IMR-90 (cell line): ENCODE results near the gene MIB1. TPM values are rescaled to one million over a fixed set of nuclear protein-coding genes. Genes with fewer than 3 reads are reported as not detected.

Source experiments
- ATAC-seq: fragments of 200-7000 bp; cut with Tn5 transposase; 2 replicates; pipeline ENCODE4 v1.9.1; 2020; ENCODE audit warnings: low read depth, mild to moderate bottlenecking, moderate library complexity
- BruUV-seq: library from RNA; stranded (reverse); fragments of 400-500 nt; replicated peaks from 2 replicates; lab custom pipeline; 2021; lab: Mats Ljungman, UMichigan
- CTCF ChIA-PET: fragments of 300-600 bp; formaldehyde crosslinking; extraction: SDS; loops from one replicate; lab custom pipeline; 2021; ENCODE audit warnings: antibody characterized with exemption; lab: Yijun Ruan, JAX
- POLR2A ChIA-PET: fragments of 300-600 bp; sonication (Branson Sonifier 250); formaldehyde crosslinking; loops from one replicate; lab custom pipeline; 2022; ENCODE audit warnings: antibody characterized with exemption; ENCODE audit not compliant: unreplicated experiment; lab: Charles Lee
- DNase-seq: peaks from one replicate; pipeline ENCODE4 v3.0.0; 2013
- H2AFZ ChIP-seq: replicated peaks from 2 replicates; pipeline ENCODE3; 2013; ENCODE audit warnings: low read length, mild to moderate bottlenecking; ENCODE audit not compliant: poor library complexity
- H2AK5ac ChIP-seq: 2 replicates; pipeline ENCODE4 v1.6.1; 2013; ENCODE audit warnings: low read depth, low read length, inconsistent platforms
- H2AK9ac ChIP-seq: replicated peaks from 2 replicates; pipeline ENCODE3; 2013; ENCODE audit warnings: mild to moderate bottlenecking, low read depth, low read length, moderate library complexity; ENCODE audit not compliant: poor library complexity
- H2BK120ac ChIP-seq: 2 replicates; pipeline ENCODE4 v1.6.1; 2013; ENCODE audit warnings: low read depth, low read length, inconsistent platforms
- H2BK15ac ChIP-seq: 3 replicates; pipeline ENCODE4 v1.6.1; 2013; ENCODE audit warnings: low read depth, low read length, inconsistent platforms
- H2BK20ac ChIP-seq: 2 replicates; pipeline ENCODE4 v1.6.1; 2013; ENCODE audit warnings: low read depth, mild to moderate bottlenecking, inconsistent platforms, low read length, moderate library complexity
- H2BK5ac ChIP-seq: 2 replicates; pipeline ENCODE4 v1.6.1; 2013; ENCODE audit warnings: mild to moderate bottlenecking, low read depth, low read length, inconsistent platforms; ENCODE audit not compliant: poor library complexity, severe bottlenecking
- H3K14ac ChIP-seq: replicated peaks from 2 replicates; pipeline ENCODE4 v1.6.1; 2013; ENCODE audit warnings: low read depth, low read length, inconsistent platforms
- H3K18ac ChIP-seq: 2 replicates; pipeline ENCODE4 v1.6.1; 2013; ENCODE audit warnings: low read depth, low read length, control low read depth
- H3K23ac ChIP-seq: 2 replicates; pipeline ENCODE4 v1.6.1; 2013; ENCODE audit warnings: low read depth, low read length, inconsistent platforms
- H3K27ac ChIP-seq: 2 replicates; pipeline ENCODE4 v1.5.1; 2013; ENCODE audit warnings: mild to moderate bottlenecking, control low read depth, low read length; ENCODE audit not compliant: insufficient read depth
- H3K27me3 ChIP-seq: 2 replicates; pipeline ENCODE4 v1.6.1; 2013; ENCODE audit warnings: low read length; ENCODE audit not compliant: control insufficient read depth, insufficient read depth
- H3K36me3 ChIP-seq: 2 replicates; pipeline ENCODE4 v1.6.1; 2013; ENCODE audit warnings: low read length, mixed read lengths; ENCODE audit not compliant: control insufficient read depth, insufficient read depth
- H3K4ac ChIP-seq: 2 replicates; pipeline ENCODE4 v1.6.1; 2013; ENCODE audit warnings: low read depth, low read length, inconsistent platforms
- H3K4me1 ChIP-seq: 2 replicates; pipeline ENCODE4 v1.6.1; 2013; ENCODE audit warnings: low read length, mixed read lengths; ENCODE audit not compliant: control insufficient read depth, insufficient read depth
- H3K4me2 ChIP-seq: 2 replicates; pipeline ENCODE4 v1.6.1; 2013; ENCODE audit warnings: low read depth, mild to moderate bottlenecking, control low read depth, low read length, moderate library complexity
- H3K4me3 ChIP-seq: 2 replicates; pipeline ENCODE4 v1.5.1; 2013; ENCODE audit warnings: low read depth, mild to moderate bottlenecking, control low read depth, low read length, moderate library complexity; ENCODE audit not compliant: insufficient read depth
- H3K56ac ChIP-seq: 2 replicates; pipeline ENCODE4 v1.6.1; 2013; ENCODE audit warnings: low read length, inconsistent platforms; ENCODE audit not compliant: insufficient read depth; ENCODE audit errors: extremely low read depth
- H3K79me1 ChIP-seq, 2 experiments: 2 replicates each; pipeline ENCODE4 v1.6.1; 2013; ENCODE audit warnings: low read length in 2 of 2, inconsistent platforms in 1 of 2, low read depth in 1 of 2
- H3K9ac ChIP-seq: 2 replicates; pipeline ENCODE4 v1.6.1; 2013; ENCODE audit warnings: low read depth, low read length, control low read depth
- H3K9me1 ChIP-seq: 2 replicates; pipeline ENCODE4 v1.6.1; 2013; ENCODE audit warnings: low read length, inconsistent platforms; ENCODE audit not compliant: insufficient read depth
- H3K9me3 ChIP-seq: 2 replicates; pipeline ENCODE4 v1.6.1; 2013; ENCODE audit warnings: low read length; ENCODE audit not compliant: control insufficient read depth, insufficient read depth
- H4K20me1 ChIP-seq: 2 replicates; pipeline ENCODE4 v1.6.1; 2013; ENCODE audit warnings: low read length, inconsistent platforms; ENCODE audit not compliant: insufficient read depth
- H4K5ac ChIP-seq: 2 replicates; pipeline ENCODE4 v1.6.1; 2013; ENCODE audit warnings: mild to moderate bottlenecking, low read depth, low read length, control low read depth
- H4K8ac ChIP-seq, 2 experiments: 2 replicates each; pipeline ENCODE4 v1.6.1; 2013; ENCODE audit warnings: low read depth in 2 of 2, low read length in 2 of 2, control low read depth in 1 of 2, inconsistent platforms in 1 of 2
- H4K91ac ChIP-seq: 2 replicates; pipeline ENCODE4 v1.6.1; 2013; ENCODE audit warnings: low read depth, low read length, inconsistent platforms; ENCODE audit not compliant: insufficient read depth
- BHLHE40 ChIP-seq: fragments of 150-350 bp; IDR thresholded peaks from 2 replicates; pipeline ENCODE4 v1.6.1; 2016; ENCODE audit warnings: mild to moderate bottlenecking, low read depth, low read length
- CEBPB ChIP-seq: IDR thresholded peaks from 2 replicates; pipeline ENCODE4 v1.6.1; 2012; ENCODE audit warnings: low read depth, low read length, improper control_type of control experiment
- CHD1 ChIP-seq: IDR thresholded peaks from 2 replicates; pipeline ENCODE4 v1.6.1; 2012; ENCODE audit warnings: low read depth, low read length, improper control_type of control experiment
- FOS ChIP-seq: fragments of 150-350 bp; IDR thresholded peaks from 2 replicates; pipeline ENCODE4 v1.6.1; 2016; ENCODE audit warnings: low read depth, low read length
- MAFK ChIP-seq: IDR thresholded peaks from 2 replicates; pipeline ENCODE4 v1.6.1; 2012; ENCODE audit warnings: low read depth, low read length, improper control_type of control experiment
- MAZ ChIP-seq: IDR thresholded peaks from 2 replicates; pipeline ENCODE4 v1.6.1; 2012; ENCODE audit warnings: low read depth, mild to moderate bottlenecking, low read length, improper control_type of control experiment, moderate library complexity, borderline replicate concordance
- MXI1 ChIP-seq: IDR thresholded peaks from 2 replicates; pipeline ENCODE4 v1.6.1; 2012; ENCODE audit warnings: low read depth, mild to moderate bottlenecking, low read length, moderate library complexity, borderline replicate concordance
- NFE2L2 ChIP-seq: fragments of 150-350 bp; IDR thresholded peaks from 2 replicates; pipeline ENCODE4 v1.6.1; 2016; ENCODE audit warnings: low read depth, mild to moderate bottlenecking, low read length
- POLR2A ChIP-seq: IDR thresholded peaks from 2 replicates; pipeline ENCODE4 v1.6.1; 2012; ENCODE audit warnings: mild to moderate bottlenecking, low read depth, low read length
- RAD21 ChIP-seq: IDR thresholded peaks from 2 replicates; pipeline ENCODE4 v1.6.1; 2012; ENCODE audit warnings: low read length, improper control_type of control experiment
- RCOR1 ChIP-seq: IDR thresholded peaks from 2 replicates; pipeline ENCODE4 v1.6.1; 2012; ENCODE audit warnings: mild to moderate bottlenecking, low read length, improper control_type of control experiment; ENCODE audit not compliant: insufficient replicate concordance
- RFX5 ChIP-seq: IDR thresholded peaks from 2 replicates; pipeline ENCODE4 v1.8.0; 2012; ENCODE audit warnings: low read depth, mild to moderate bottlenecking, low read length, moderate library complexity
- SMC3 ChIP-seq: fragments of 150-350 bp; IDR thresholded peaks from 2 replicates; pipeline ENCODE4 v1.6.1; 2016; ENCODE audit warnings: low read depth, mild to moderate bottlenecking, antibody characterized with exemption, low read length, moderate library complexity
- whole genome bisulfite sequencing, 2 experiments: methylation state at CpG; one replicate each; pipeline versions ENCODE4 v1.1.5 to v1.1.7; 2013; ENCODE audit warnings: missing lambda C conversion rate in 2 of 2; ENCODE audit not compliant: insufficient read length in 1 of 2; ENCODE audit errors: extremely low coverage in 2 of 2; 5-methylcytosine and 5-hydroxymethylcytosine counted together
- dilution Hi-C: fragments of 300-500 bp; cut with HindIII; formaldehyde crosslinking; loops from one replicate; pipeline ENCODE4 v1.14.3; 2018; ENCODE audit warnings: low sequenced_read_pairs; ENCODE audit not compliant: unreplicated experiment
- in situ Hi-C: fragments of 300-500 bp; cut with MboI; formaldehyde crosslinking; loops from 3 replicates; pipeline ENCODE4 v1.14.3; 2019; ENCODE audit warnings: low sequenced_read_pairs, inconsistent platforms, mixed read lengths
- intact Hi-C: fragments of 100-400 bp; cut with micrococcal nuclease; formaldehyde crosslinking; loops from 2 replicates; pipeline ENCODE4 v1.10.0; 2022
- polyA plus RNA-seq, 3 experiments: library from polyadenylated mRNA; depleted of rRNA; stranded (reverse); fragments of >200 nt; gene quantifications; 2 replicates each; pipeline ENCODE4 v1.2.3, GENCODE V29; 2012; ENCODE audit warnings: low replicate concordance in 1 of 3
- total RNA-seq: library from RNA; depleted of rRNA; stranded (reverse); fragments of >200 nt; gene quantifications from 2 replicates; pipeline ENCODE4 v1.2.3, GENCODE V29; 2012
- TF ChIP-seq, protein P1 (sequence below): fragments of 150-350 bp; IDR thresholded peaks from 2 replicates; pipeline ENCODE4 v1.6.1; 2016; ENCODE audit warnings: low read depth, mild to moderate bottlenecking, low read length, moderate library complexity, borderline replicate concordance
- TF ChIP-seq, protein P2 (sequence below): conservative IDR thresholded peaks from 2 replicates; pipeline ENCODE4 v1.5.1; 2012; ENCODE audit warnings: mild to moderate bottlenecking, low read depth, low read length, improper control_type of control experiment
- TF ChIP-seq, protein P3 (sequence below): fragments of 150-350 bp; IDR thresholded peaks from 2 replicates; pipeline ENCODE4 v1.6.1; 2017; ENCODE audit warnings: mild to moderate bottlenecking, antibody characterized with exemption, low read length, low read depth

MIB1 gene
- total and polyA plus RNA-seq, 2 of the 4 experiments (the other 2 are of a cell fraction) = 5.9 to 80.1 TPM

DNA sequence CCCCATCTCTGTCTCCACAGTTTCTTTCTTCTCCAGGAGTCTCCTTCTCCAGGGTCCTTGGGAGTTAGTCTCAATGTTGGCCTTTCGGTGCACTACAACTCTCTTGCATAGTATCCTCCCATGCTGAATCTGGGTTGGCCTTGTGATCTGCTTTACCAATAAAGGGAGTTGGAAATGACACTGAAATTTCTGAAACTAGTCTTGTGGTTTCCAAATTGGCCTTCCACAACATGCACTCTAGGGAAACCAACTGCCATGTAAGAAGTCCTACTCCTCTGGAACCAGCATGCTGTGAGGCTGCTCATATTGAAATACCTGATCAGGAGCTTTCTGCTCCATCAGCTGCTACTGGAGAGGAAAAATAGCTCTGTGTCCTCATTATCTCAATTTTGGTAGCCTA is 26.1 kb upstream of the MIB1 start:
- no CpG with 5 or more reads among the region's 1 CpG for WGBS, 2 experiments
- DNase-seq (no peak), ATAC-seq (no peak)
- H3K4me1 ChIP-seq = no peaks in the 10 kb centered on the region
- no peak overlapping the region for H2BK120ac ChIP-seq
- H4K8ac ChIP-seq = no peak overlapping the region
- dilution Hi-C loops = no loop called here
- no peaks in the 10 kb centered on the region for H3K9me3 ChIP-seq
- no TSS peak for BruUV-seq
- H3K27me3 ChIP-seq = peaks cover 3% of the 10 kb centered on the region; the same call in 1 of the 2 replicates
- no peak overlapping the region for H4K91ac ChIP-seq
- no peak overlapping the region for H4K5ac ChIP-seq
- ChIA-PET POLR2A (no interaction called here), CTCF (interaction anchor here (0.5 to 1.2 kb wide), 2 partner anchors 10 to 18 kb away, joined by 3 to 4 read pairs; partner anchors contain the start of gene ABHD3)
- H3K4ac ChIP-seq = no peak overlapping the region
- no peaks in the 10 kb centered on the region for H4K20me1 ChIP-seq
- no peak overlapping the region for H3K14ac ChIP-seq
- no peak overlapping the region for H3K9ac ChIP-seq
- no peak overlapping the region for H3K4me2 ChIP-seq
- H3K27ac ChIP-seq = no peak overlapping the region
- H2BK5ac ChIP-seq = no peak overlapping the region
- H3K23ac ChIP-seq = no peak overlapping the region
- no peak overlapping the region for H2BK20ac ChIP-seq
- TF ChIP-seq, protein P1, sequence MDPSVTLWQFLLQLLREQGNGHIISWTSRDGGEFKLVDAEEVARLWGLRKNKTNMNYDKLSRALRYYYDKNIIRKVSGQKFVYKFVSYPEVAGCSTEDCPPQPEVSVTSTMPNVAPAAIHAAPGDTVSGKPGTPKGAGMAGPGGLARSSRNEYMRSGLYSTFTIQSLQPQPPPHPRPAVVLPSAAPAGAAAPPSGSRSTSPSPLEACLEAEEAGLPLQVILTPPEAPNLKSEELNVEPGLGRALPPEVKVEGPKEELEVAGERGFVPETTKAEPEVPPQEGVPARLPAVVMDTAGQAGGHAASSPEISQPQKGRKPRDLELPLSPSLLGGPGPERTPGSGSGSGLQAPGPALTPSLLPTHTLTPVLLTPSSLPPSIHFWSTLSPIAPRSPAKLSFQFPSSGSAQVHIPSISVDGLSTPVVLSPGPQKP = no peak
- TF ChIP-seq MXI1 = no peak
- TF ChIP-seq, protein P2, sequence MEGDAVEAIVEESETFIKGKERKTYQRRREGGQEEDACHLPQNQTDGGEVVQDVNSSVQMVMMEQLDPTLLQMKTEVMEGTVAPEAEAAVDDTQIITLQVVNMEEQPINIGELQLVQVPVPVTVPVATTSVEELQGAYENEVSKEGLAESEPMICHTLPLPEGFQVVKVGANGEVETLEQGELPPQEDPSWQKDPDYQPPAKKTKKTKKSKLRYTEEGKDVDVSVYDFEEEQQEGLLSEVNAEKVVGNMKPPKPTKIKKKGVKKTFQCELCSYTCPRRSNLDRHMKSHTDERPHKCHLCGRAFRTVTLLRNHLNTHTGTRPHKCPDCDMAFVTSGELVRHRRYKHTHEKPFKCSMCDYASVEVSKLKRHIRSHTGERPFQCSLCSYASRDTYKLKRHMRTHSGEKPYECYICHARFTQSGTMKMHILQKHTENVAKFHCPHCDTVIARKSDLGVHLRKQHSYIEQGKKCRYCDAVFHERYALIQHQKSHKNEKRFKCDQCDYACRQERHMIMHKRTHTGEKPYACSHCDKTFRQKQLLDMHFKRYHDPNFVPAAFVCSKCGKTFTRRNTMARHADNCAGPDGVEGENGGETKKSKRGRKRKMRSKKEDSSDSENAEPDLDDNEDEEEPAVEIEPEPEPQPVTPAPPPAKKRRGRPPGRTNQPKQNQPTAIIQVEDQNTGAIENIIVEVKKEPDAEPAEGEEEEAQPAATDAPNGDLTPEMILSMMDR = no peak
- TF ChIP-seq SMC3 = no peak
- TF ChIP-seq RAD21 = no peak
- no peak for TF ChIP-seq NFE2L2
- TF ChIP-seq RFX5 = no peak
- no peak for TF ChIP-seq BHLHE40
- TF ChIP-seq FOS = no peak
- TF ChIP-seq MAZ = no peak
- no peak for TF ChIP-seq CHD1
- TF ChIP-seq MAFK = no peak
- TF ChIP-seq POLR2A = no peak
- TF ChIP-seq RCOR1 = no peak
- TF ChIP-seq, protein P3, sequence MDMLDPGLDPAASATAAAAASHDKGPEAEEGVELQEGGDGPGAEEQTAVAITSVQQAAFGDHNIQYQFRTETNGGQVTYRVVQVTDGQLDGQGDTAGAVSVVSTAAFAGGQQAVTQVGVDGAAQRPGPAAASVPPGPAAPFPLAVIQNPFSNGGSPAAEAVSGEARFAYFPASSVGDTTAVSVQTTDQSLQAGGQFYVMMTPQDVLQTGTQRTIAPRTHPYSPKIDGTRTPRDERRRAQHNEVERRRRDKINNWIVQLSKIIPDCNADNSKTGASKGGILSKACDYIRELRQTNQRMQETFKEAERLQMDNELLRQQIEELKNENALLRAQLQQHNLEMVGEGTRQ = no peak
- no peak for TF ChIP-seq CEBPB
- H3K56ac ChIP-seq = no peak overlapping the region
- no peak overlapping the region for H3K4me3 ChIP-seq
- H3K18ac ChIP-seq = no peak overlapping the region
- intact Hi-C loops = no loop called here
- no peaks in the 10 kb centered on the region for H3K36me3 ChIP-seq
- H2AFZ ChIP-seq = no peak overlapping the region
- no peaks in the 10 kb centered on the region for H3K9me1 ChIP-seq
- no peaks in the 10 kb centered on the region for H3K79me1 ChIP-seq
- in situ Hi-C loops = no loop called here
- H2AK9ac ChIP-seq = no peak overlapping the region
- no peak overlapping the region for H2AK5ac ChIP-seq
- no peak overlapping the region for H2BK15ac ChIP-seq
